Dendritic cell treated with granulocyte-macrophage colony-stimulating factor and Interleukin-4, amounts not matched to agents 40 ng/mL and 50 ng/mL, for 4 days (primary cell): Measurements from ENCODE around the gene TNRC18.
"Not testable (repeated sequence)": the region's sequence is repeated elsewhere in the genome, so short reads cannot be mapped to it uniquely, and the experiment has no call there.

ENCODE experiments used
- H3K27ac Mint-ChIP-seq: one replicate; pipeline ENCODE4 v1.8.0; 2022; ENCODE audit warnings: mild to moderate bottlenecking, mixed read lengths
- H3K27me3 Mint-ChIP-seq: one replicate; pipeline ENCODE4 v1.8.0; 2022; ENCODE audit warnings: mild to moderate bottlenecking, mixed read lengths
- H3K36me3 Mint-ChIP-seq: one replicate; pipeline ENCODE4 v1.8.0; 2022; ENCODE audit warnings: low read depth, mixed read lengths
- H3K4me1 Mint-ChIP-seq: one replicate; pipeline ENCODE4 v1.8.0; 2022; ENCODE audit warnings: low read depth, mixed read lengths
- H3K4me3 Mint-ChIP-seq: one replicate; pipeline ENCODE4 v1.8.0; 2022; ENCODE audit warnings: mild to moderate bottlenecking, moderate library complexity, mixed read lengths
- H3K9me3 Mint-ChIP-seq: one replicate; pipeline ENCODE4 v1.8.0; 2022; ENCODE audit warnings: mixed read lengths
- intact Hi-C: fragments of 100-400 bp; cut with micrococcal nuclease; formaldehyde crosslinking; loops from one replicate; pipeline ENCODE4 v1.15.0; 2022

Gene TNRC18

DNA sequence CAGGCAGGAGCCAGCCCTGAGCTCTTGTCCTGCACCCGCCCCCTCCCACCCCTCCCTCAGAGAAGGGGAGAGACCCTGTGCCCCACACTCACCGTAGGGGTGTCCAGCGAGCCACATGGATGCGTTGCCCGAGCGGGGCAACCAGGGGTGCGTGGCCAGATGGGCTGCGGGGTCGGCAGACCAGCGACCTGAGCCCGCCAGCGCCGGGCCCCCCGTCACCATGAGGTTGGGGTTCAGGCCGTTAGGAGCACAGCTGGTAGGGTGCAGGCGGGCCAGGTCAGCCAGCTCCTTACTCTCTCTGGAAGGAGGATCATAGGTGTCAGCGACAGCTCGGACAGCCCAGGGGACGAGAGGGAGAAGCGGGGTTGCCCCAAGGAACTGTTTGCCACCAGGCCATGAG is 46.4 kb downstream of the TNRC18 start:
- Mint-ChIP-seq H3K27me3 (no peaks in the 10 kb centered on the region), H3K4me1 (peaks cover 22% of the 10 kb centered on the region), H3K27ac (no peak overlapping the region), H3K36me3 (peaks cover 100% of the 10 kb centered on the region), H3K4me3 (no peak overlapping the region), H3K9me3 (no peaks in the 10 kb centered on the region)
- intact Hi-C loops, result no loop called here

DNA sequence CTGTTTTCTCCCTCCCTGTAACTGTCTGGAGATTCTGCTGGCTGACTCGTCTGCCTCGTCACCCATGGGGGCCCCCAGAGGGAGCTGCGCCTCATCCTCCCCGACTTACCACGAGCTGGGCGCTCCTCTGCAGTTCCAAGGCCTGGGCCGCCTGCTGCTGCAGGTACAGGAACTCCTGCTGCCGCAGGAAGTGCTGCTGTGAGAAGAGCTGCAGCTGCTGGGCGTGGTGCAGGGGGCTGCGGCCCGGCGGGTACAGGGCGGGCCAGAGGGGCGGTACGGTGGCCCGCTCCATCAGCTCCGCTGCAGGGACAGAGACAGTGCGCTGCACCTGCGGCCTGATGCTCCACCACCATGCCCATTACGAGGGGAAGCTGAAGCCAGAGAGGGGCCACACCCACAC is 47.7 kb downstream of the TNRC18 start:
- Mint-ChIP-seq H3K27me3 (no peaks in the 10 kb centered on the region), H3K4me3 (no peak overlapping the region), H3K4me1 (peaks cover 10% of the 10 kb centered on the region), H3K9me3 (no peaks in the 10 kb centered on the region), H3K36me3 (peaks cover 100% of the 10 kb centered on the region), H3K27ac (no peak overlapping the region)
- intact Hi-C loops, result no loop called here

DNA sequence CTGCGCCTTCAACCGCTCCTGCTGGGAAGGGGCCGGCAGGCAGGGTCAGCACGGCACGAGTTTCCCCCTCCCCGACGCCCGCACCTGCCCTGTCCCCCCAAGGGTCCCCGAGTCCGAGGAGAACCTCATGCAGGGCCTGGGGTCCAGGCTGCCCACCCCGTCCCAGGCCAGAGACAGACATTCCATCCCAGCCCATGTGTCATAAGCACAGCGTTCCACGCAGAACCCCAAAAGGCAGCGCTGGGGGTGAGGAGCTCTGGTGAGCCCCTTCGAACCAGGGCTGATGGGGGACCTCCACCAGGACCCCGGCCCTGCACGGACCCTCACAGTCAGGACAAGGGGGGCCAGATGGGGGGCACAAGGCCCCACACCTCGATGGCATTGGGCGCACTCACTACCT is 49.2 kb downstream of the TNRC18 start:
- peaks cover 7% of the 10 kb centered on the region for H3K4me1 Mint-ChIP-seq

DNA sequence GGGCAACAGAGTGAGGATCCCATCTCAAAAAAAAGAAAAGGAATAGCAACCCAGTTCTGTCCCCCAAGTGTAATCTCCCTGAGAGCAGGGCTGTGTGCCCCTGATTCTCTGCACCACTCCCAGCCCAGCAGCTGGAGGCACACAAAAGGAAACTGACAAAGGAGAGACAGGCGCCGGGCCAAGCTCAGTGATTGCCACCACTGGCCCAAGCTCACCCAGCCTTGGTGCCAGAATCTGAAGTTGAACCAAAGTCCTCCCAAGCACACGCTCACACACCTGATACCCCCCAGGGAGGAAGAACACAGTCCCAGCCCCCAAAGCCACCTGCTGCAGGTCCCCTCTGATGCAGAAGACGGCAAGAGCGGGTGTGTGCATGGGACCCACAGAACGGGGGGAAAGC is 50.3 kb downstream of the TNRC18 start:
- Mint-ChIP-seq H3K27ac (no peak overlapping the region), H3K4me1 (peaks cover 11% of the 10 kb centered on the region), H3K9me3 (no peaks in the 10 kb centered on the region), H3K36me3 (peaks cover 100% of the 10 kb centered on the region), H3K4me3 (no peak overlapping the region), H3K27me3 (no peaks in the 10 kb centered on the region)
- intact Hi-C loops, result no loop called here

More for the DNA sequence above, 49.2 kb downstream of the TNRC18 start:
- intact Hi-C loops, result no loop called here
- H3K36me3 Mint-ChIP-seq, result peaks cover 100% of the 10 kb centered on the region
- H3K4me3 Mint-ChIP-seq, result no peak overlapping the region
- no peaks in the 10 kb centered on the region for H3K9me3 Mint-ChIP-seq
- no peak overlapping the region for H3K27ac Mint-ChIP-seq
- no peaks in the 10 kb centered on the region for H3K27me3 Mint-ChIP-seq

DNA sequence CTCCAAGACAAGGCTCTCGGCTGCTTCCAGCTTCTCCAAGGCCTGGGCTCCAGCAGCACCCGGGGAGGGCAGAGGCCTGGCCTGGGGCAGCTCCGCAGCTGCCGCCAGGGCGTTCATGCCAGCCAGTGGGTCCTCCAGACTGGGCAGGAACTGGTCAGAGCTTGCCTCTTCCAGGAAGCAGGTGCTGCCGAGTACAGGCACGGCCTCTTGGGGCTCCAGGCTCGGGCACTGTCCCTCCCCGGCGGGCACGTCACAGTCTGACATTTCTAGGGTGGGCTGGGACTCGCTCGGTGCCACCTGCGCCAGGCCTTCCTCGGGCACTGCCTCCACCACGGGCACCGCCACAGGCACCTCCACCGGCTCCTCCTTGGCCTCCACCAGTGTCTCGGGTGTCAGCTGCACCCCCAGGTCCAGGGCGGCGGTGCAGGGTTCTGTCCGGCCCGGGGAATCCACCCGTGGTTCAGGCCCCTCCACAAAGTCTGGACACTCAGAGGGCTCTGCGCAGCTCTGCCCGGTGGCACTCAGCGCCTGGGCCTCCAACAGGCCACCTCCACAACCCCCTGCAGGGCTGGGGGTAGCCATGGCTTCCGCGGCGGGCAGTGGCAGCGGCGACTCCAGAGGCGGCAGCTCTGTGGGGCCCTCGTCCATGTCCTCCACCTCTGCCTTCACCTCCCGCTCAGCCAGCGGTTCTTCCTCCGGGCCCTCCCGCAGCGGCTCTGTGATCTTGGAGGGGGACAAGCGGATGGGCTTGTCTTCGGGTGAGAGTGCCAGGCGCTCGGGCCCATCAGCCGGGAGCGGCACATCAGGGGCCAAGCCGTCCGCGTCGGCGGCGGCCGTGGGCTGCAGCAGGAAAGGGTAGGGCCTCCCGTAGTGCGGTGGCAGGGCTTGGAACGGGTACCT is 52.9 kb downstream of the TNRC18 start:
- peaks cover 100% of the 10 kb centered on the region for H3K36me3 Mint-ChIP-seq
- H3K4me3 Mint-ChIP-seq, result no peak overlapping the region
- H3K27ac Mint-ChIP-seq, result peak overlapping the region; percentile 4
- H3K9me3 Mint-ChIP-seq, result no peaks in the 10 kb centered on the region
- H3K27me3 Mint-ChIP-seq, result no peaks in the 10 kb centered on the region
- intact Hi-C loops, result no loop called here
- peaks cover 17% of the 10 kb centered on the region for H3K4me1 Mint-ChIP-seq

DNA sequence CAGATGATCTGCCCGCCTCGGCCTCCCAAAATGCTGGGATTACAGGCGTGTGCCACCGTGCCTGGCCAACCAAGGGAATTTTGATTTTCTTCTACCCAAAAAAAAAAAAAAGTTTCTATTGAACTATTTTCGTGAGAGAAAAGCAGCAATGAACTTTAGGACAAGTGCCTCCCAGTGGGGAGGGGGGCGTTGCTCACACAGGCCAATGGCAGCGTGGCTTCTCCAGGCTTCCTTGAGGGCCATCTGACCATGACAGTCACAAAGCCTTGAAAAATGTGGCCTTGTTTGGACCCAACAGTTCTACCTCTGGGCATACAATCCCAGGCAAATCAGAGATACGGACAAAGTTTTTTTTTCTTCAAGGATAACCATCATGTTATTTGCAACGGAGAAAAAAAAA is 56.0 kb downstream of the TNRC18 start:
- Mint-ChIP-seq H3K27me3 (no peaks in the 10 kb centered on the region), H3K36me3 (peaks cover 100% of the 10 kb centered on the region), H3K4me1 (peaks cover 29% of the 10 kb centered on the region), H3K9me3 (no peaks in the 10 kb centered on the region), H3K27ac (no peak overlapping the region), H3K4me3 (no peak overlapping the region)
- intact Hi-C loops, result loop anchor here (10.0 kb wide), 1 partner anchor 87 kb away; no protein-coding TSS in a partner anchor

DNA sequence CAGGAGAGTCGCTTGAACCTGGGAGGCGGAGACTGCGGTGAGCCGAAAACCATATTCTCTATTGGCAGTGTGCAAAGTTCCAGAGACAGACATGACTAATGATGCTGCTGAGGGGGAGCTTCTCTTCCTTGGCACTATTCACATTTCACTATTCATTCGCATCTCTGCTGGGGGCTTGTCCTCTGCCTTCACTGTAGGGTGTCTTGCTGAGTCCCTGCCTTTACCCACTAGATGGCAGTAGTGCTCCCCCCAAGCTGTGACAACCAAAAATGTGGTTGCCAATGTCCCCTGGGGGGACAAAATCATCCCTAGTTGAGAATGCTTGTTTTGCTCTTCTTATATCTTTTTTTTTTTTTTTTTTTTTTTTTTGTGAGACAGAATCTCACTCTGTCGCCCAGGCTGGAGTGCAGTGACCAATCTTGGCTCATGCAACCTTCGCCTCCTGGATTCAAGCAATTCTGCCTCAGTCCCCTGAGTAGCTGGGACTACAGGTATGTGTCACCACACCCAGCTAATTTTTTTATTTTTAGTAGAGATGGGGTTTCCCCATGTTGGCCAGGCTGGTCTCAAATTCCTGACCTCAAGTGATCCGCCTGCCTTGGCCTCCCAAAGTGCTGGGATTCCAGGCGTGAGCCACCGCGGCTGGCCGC is 57.5 kb downstream of the TNRC18 start:
- H3K9me3 Mint-ChIP-seq, H3K27me3 Mint-ChIP-seq, H3K4me3 Mint-ChIP-seq: not testable (repeated sequence)
- peaks cover 29% of the 10 kb centered on the region for H3K4me1 Mint-ChIP-seq
- peaks cover 100% of the 10 kb centered on the region for H3K36me3 Mint-ChIP-seq
- intact Hi-C loops, result loop anchor here (10.0 kb wide), 1 partner anchor 89 kb away; no protein-coding TSS in a partner anchor
- H3K27ac Mint-ChIP-seq, result peak overlapping the region; percentile 25

DNA sequence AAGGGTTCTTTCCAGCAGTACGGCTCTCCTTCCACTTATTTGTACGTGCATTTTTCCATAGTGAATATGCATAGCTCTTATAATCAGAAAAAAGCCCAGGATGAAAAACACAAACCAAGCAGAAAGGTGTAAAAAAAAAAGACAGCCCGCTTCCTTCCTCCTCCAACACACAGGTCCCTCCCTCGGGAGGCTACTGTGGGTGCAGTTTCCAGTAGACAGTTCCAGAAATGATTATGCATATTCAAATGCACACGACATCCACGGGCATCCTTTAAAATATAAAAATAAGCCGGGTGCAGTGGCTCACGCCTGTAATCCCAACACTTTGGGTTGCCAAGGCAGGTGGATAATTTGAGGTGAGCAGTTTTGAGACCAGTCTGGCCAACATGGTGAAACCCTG is 59.9 kb downstream of the TNRC18 start:
- Mint-ChIP-seq H3K27me3 (no peaks in the 10 kb centered on the region), H3K27ac (no peak overlapping the region), H3K4me3 (no peak overlapping the region), H3K36me3 (peaks cover 100% of the 10 kb centered on the region), H3K4me1 (peaks cover 18% of the 10 kb centered on the region), H3K9me3 (no peaks in the 10 kb centered on the region)
- intact Hi-C loops, result loop anchor here (10.0 kb wide), 1 partner anchor 91 kb away; no protein-coding TSS in a partner anchor

DNA sequence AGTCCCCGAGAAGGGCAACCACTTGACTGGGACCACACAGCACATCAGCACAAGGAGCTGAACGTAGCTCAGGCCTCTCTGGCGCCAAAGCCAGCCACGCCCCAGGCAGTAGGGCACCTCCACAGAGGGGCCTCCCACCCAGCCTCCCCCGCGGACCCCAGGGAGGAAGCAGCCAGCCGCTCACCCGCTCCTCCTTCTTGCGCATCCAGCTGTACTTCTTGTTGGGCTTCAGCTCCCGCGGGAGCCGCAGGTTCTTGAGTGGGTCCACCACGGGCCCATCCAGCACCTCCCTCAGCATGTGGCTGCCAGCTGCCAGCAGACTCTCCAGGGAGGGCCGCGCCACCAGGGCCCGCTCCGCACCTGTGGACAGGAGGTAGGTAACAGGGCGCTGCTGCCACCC is 61.2 kb downstream of the TNRC18 start:
- Mint-ChIP-seq H3K36me3 (peaks cover 100% of the 10 kb centered on the region), H3K27me3 (no peaks in the 10 kb centered on the region), H3K27ac (no peak overlapping the region), H3K4me3 (no peak overlapping the region), H3K9me3 (no peaks in the 10 kb centered on the region), H3K4me1 (peaks cover 18% of the 10 kb centered on the region)
- intact Hi-C loops, result loop anchor here (10.0 kb wide), 1 partner anchor 92 kb away; no protein-coding TSS in a partner anchor

DNA sequence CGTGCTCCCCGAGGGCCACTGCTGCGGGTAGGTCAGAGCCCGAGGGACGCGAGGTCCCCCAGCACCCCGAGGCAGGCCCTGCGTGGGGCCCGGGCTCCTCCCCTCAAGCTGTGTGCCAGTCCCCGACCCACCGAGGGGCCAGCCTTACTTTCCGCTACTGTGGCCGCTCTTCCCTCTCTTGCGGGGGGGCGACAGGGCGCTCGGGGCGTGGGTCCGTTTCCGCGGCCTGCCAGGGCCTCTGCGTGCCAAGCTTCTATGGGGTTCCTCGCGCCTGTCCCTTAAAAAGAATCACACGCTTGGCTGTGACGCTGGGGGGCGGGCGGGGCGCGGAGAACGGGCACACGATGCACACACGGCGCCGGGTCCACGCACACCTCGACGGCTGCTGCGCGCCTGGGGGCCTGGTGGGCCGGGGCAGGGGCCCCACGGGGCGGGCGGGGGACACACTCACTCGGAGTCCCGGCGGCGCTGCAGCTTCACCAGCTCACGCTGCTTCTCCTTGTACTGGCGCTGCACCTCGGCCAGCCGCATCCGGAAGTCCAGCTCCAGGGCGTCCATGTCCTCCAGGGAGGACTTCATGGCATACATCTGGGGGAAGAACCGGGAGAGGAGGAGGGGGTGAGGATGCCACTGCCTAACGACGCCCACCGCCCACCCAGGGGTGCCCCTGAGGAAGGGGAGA is 62.0 kb downstream of the TNRC18 start:
- intact Hi-C loops, result loop anchor here (10.0 kb wide), 1 partner anchor 93 kb away; no protein-coding TSS in a partner anchor
- H3K27ac Mint-ChIP-seq, result no peak overlapping the region
- H3K27me3 Mint-ChIP-seq, result no peaks in the 10 kb centered on the region
- H3K4me3 Mint-ChIP-seq, result no peak overlapping the region
- H3K36me3 Mint-ChIP-seq, result peaks cover 100% of the 10 kb centered on the region
- no peaks in the 10 kb centered on the region for H3K9me3 Mint-ChIP-seq
- H3K4me1 Mint-ChIP-seq, result peaks cover 12% of the 10 kb centered on the region

DNA sequence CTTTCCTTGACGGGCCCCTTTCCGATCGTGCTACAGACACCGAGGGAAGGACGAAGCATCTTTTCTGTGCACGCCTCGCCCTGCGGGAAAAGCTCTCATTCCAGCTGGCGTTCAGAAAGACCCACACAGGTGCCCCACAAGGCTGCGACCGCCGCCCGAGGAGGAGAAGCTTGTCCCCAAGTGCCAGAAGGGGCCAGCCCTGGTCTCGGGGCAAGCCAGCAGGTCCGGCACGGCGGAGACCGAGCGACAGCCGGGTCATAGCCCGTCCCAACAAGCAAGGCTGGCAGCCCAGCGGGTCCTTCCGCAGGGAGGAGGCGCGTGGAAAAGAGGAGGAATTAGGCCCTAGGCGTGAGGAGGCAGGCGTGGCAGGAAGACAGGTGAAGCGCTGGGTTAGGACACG is 62.7 kb downstream of the TNRC18 start:
- no peaks in the 10 kb centered on the region for H3K9me3 Mint-ChIP-seq
- H3K27ac Mint-ChIP-seq, result no peak overlapping the region
- no peak overlapping the region for H3K4me3 Mint-ChIP-seq
- H3K27me3 Mint-ChIP-seq, result no peaks in the 10 kb centered on the region
- peaks cover 12% of the 10 kb centered on the region for H3K4me1 Mint-ChIP-seq
- intact Hi-C loops, result loop anchor here (10.0 kb wide), 1 partner anchor 94 kb away; no protein-coding TSS in a partner anchor
- H3K36me3 Mint-ChIP-seq, result peaks cover 100% of the 10 kb centered on the region

DNA sequence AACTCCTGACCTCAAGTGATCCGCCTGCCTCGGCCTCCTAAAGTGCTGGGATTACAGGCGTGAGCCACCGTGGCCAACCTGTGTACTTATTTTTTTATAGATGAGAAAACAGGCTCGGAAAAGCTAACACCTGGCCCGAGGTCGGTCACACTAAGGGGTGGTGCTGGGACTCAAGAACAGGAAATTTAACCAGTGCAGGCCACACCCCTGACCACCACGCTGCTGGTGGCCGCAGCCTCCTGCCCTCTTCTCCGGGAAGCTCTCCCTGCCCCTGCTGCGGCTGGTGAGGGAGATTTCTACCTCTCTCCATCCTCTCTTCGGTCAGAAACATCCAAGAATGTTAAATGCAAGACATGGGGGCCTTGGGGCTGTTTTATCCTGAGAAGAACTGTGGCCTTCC is 63.2 kb downstream of the TNRC18 start:
- no peaks in the 10 kb centered on the region for H3K27me3 Mint-ChIP-seq
- H3K9me3 Mint-ChIP-seq, result no peaks in the 10 kb centered on the region
- H3K27ac Mint-ChIP-seq, result no peak overlapping the region
- H3K4me1 Mint-ChIP-seq, result peaks cover 14% of the 10 kb centered on the region
- intact Hi-C loops, result loop anchor here (10.0 kb wide), 1 partner anchor 94 kb away; no protein-coding TSS in a partner anchor
- no peak overlapping the region for H3K4me3 Mint-ChIP-seq
- H3K36me3 Mint-ChIP-seq, result peaks cover 100% of the 10 kb centered on the region

DNA sequence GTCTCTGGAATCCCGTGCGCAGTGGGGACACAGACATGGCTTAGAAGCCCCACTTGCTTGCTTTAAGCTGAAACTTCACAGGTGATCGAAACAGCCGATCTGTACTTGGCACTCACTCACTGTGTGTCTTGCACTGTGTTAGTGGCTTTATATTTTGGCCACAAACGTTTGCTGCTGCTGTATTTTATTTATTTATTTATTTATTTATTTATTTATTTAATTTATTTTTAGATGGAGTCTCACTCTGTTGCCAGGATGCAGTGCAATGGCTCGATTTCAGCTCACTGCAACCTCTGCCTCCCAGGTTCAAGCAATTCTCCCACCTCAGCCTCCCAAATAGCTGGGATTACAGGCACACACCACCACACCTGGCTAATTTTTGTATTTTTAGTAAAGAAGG is 63.6 kb downstream of the TNRC18 start:
- H3K27ac Mint-ChIP-seq, H3K4me3 Mint-ChIP-seq, H3K9me3 Mint-ChIP-seq, H3K27me3 Mint-ChIP-seq: not testable (repeated sequence)
- intact Hi-C loops, result loop anchor here (10.0 kb wide), 1 partner anchor 95 kb away; no protein-coding TSS in a partner anchor
- Mint-ChIP-seq H3K36me3 (peaks cover 100% of the 10 kb centered on the region), H3K4me1 (peaks cover 18% of the 10 kb centered on the region)

DNA sequence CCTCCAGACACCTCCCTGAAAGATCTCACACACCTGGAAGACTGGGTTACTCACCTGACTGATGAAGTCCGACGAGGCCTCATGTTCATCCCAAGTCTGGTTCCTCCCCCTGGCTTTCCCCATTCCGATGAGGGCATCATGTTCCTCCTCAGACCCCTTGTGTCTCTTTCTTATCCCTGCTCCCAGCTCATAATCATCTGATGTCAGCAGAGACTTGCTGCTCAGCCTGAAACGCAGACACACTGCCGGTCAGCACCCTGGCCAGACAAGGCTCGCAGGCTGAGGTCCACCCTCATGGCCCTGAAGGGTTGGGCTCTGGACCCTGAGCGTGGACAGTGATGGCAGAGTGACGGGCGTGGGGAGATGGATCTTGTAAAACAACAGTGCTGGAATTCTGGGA is 64.3 kb downstream of the TNRC18 start:
- intact Hi-C loops, result no loop called here
- no peaks in the 10 kb centered on the region for H3K27me3 Mint-ChIP-seq

More for the DNA sequence above, 64.3 kb downstream of the TNRC18 start:
- Mint-ChIP-seq H3K27ac (no peak overlapping the region), H3K4me1 (peaks cover 22% of the 10 kb centered on the region), H3K36me3 (peaks cover 100% of the 10 kb centered on the region), H3K4me3 (no peak overlapping the region), H3K9me3 (no peaks in the 10 kb centered on the region)
